K562 (cell line): ENCODE measurements around the gene MRGPRD.

ENCODE experiments used
- ESRRA ChIP-seq: fragments of 450-650 bp; IDR thresholded peaks from 2 replicates; pipeline ENCODE4 v1.6.1; 2014; ENCODE audit warnings: low read depth, mild to moderate bottlenecking, moderate library complexity, borderline replicate concordance
- PKNOX1 ChIP-seq: fragments of 450-650 bp; IDR thresholded peaks from 2 replicates; pipeline ENCODE4 v1.6.1; 2016
- POLR2AphosphoS5 ChIP-seq: IDR thresholded peaks from 2 replicates; pipeline ENCODE4 v1.6.1; 2011; ENCODE audit warnings: mild to moderate bottlenecking, low read depth, low read length, moderate library complexity; ENCODE audit not compliant: control insufficient read depth, insufficient read depth
- RBM22 ChIP-seq: fragments of 200-400 bp; formaldehyde crosslinking; IDR thresholded peaks from 2 replicates; pipeline ENCODE4 v1.6.1; 2018; ENCODE audit warnings: low read length, low read depth; ENCODE audit not compliant: poor library complexity, severe bottlenecking
- SNRNP70 ChIP-seq: fragments of 200-400 bp; formaldehyde crosslinking; optimal IDR thresholded peaks from 2 replicates; pipeline ENCODE3; 2017; ENCODE audit warnings: low read depth, low read length

DNA sequence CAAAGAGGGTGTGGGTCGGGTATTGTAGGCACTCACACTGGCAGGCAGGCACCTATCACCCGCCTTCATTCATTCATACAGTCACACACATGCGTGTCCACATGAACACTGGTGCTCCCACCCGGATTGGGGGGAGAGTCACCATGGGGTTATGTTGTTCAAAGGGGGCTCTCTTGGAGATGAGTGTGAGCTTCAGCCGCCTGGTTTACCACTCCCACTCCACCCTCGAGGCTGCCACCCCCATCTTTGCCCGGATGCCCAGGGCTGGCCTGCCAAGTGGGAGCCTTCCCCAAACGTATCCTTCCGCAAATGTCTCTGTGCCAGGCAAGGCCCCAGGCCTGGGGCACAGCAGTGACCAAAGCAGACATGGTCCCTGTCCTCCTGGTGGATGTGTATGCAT is 22.6 kb downstream of the MRGPRD start:
- TF ChIP-seq POLR2AphosphoS5: no peak
- no peak for TF ChIP-seq ESRRA
- no peak for TF ChIP-seq SNRNP70
- TF ChIP-seq RBM22: no peak
- TF ChIP-seq PKNOX1: no peak
